OCI-LY7 (cell line): ENCODE measurements around the gene RNASE2. TPM values are rescaled to one million over a fixed set of nuclear protein-coding genes. Genes with fewer than 3 reads are reported as not detected.
"Not testable (repeated sequence)": the region's sequence is repeated elsewhere in the genome, so short reads cannot be mapped to it uniquely, and the experiment has no call there.

Source experiments
- BruUV-seq: library from RNA; stranded (reverse); fragments of 400-500 nt; replicated peaks from 2 replicates; lab custom pipeline; 2021; lab: Mats Ljungman, UMichigan
- CTCF ChIA-PET: fragments of 300-600 bp; sonication (Branson Sonifier 250); formaldehyde crosslinking; loops from one replicate; lab custom pipeline; 2022; ENCODE audit warnings: antibody characterized with exemption; ENCODE audit not compliant: unreplicated experiment; lab: Charles Lee
- POLR2A ChIA-PET: fragments of 300-600 bp; sonication (Branson Sonifier 250); formaldehyde crosslinking; loops from one replicate; lab custom pipeline; 2022; ENCODE audit warnings: antibody characterized with exemption; lab: Charles Lee
- DNase-seq: peaks from one replicate; pipeline ENCODE4 v3.0.0-alpha.2; 2015; ENCODE audit warnings: low spot score
- H2AFZ ChIP-seq: fragments of 200-600 bp; sonication (generic), shearing (Covaris generic); 2 replicates; pipeline ENCODE4 v1.6.1; 2014; ENCODE audit warnings: mild to moderate bottlenecking, antibody characterized with exemption, low read length, moderate library complexity
- H3K27ac ChIP-seq: fragments of 200-600 bp; sonication (generic); 2 replicates; pipeline ENCODE4 v1.5.1; 2014; ENCODE audit warnings: mixed run types, low read depth, mild to moderate bottlenecking, moderate library complexity, low read length, inconsistent platforms; ENCODE audit not compliant: poor library complexity, severe bottlenecking
- H3K36me3 ChIP-seq: fragments of 200-600 bp; sonication (generic); 2 replicates; pipeline ENCODE4 v1.6.1; 2014; ENCODE audit warnings: mild to moderate bottlenecking, antibody characterized with exemption, low read length, moderate library complexity, mixed read lengths; ENCODE audit not compliant: insufficient read depth
- H3K4me1 ChIP-seq: fragments of 200-600 bp; sonication (generic); 2 replicates; pipeline ENCODE4 v1.5.1; 2014; ENCODE audit warnings: mild to moderate bottlenecking, low read length; ENCODE audit not compliant: insufficient read depth, poor library complexity, severe bottlenecking
- H3K4me2 ChIP-seq: fragments of 200-600 bp; sonication (generic); 2 replicates; pipeline ENCODE4 v1.6.1; 2014; ENCODE audit warnings: mild to moderate bottlenecking, low read length
- H3K4me3 ChIP-seq: fragments of 200-600 bp; sonication (generic); 2 replicates; pipeline ENCODE4 v1.5.1; 2014; ENCODE audit warnings: mild to moderate bottlenecking, low read depth, low read length; ENCODE audit not compliant: poor library complexity, severe bottlenecking
- H3K79me2 ChIP-seq: fragments of 200-600 bp; sonication (generic); 2 replicates; pipeline ENCODE4 v1.6.1; 2016; ENCODE audit warnings: low read depth, mild to moderate bottlenecking, low read length, moderate library complexity, mixed read lengths; ENCODE audit not compliant: insufficient read depth
- H3K9me2 ChIP-seq: fragments of 200-600 bp; sonication (generic); 2 replicates; pipeline ENCODE4 v1.6.1; 2016; ENCODE audit warnings: mild to moderate bottlenecking, low read length, mixed read lengths; ENCODE audit not compliant: insufficient read depth
- H3K9me3 ChIP-seq: fragments of 200-600 bp; sonication (generic); 2 replicates; pipeline ENCODE4 v1.6.1; 2014; ENCODE audit warnings: mild to moderate bottlenecking, mixed run types, low read length, mixed read lengths
- H4K20me1 ChIP-seq: fragments of 200-600 bp; sonication (generic); 2 replicates; pipeline ENCODE4 v1.6.1; 2014; ENCODE audit warnings: mild to moderate bottlenecking, antibody characterized with exemption, low read length, moderate library complexity, mixed read lengths; ENCODE audit not compliant: insufficient read depth
- CTCF ChIP-seq: fragments of 200-600 bp; sonication (generic); conservative IDR thresholded peaks from 2 replicates; pipeline ENCODE4 v1.5.1; 2014; ENCODE audit warnings: mild to moderate bottlenecking, antibody characterized with exemption, low read length, moderate library complexity, mixed read lengths
- EZH2phosphoT487 ChIP-seq: fragments of 200-600 bp; sonication (generic); IDR thresholded peaks from 2 replicates; pipeline ENCODE4 v1.6.1; 2018; ENCODE audit warnings: low read depth, borderline replicate concordance, mild to moderate bottlenecking, mixed run types, antibody characterized with exemption, low read length, moderate library complexity, mixed read lengths
- intact Hi-C: fragments of 100-400 bp; cut with micrococcal nuclease; formaldehyde crosslinking; loops from one replicate; pipeline ENCODE4 v1.10.0; 2022; ENCODE audit not compliant: unreplicated experiment
- total RNA-seq, 2 experiments: library from RNA; depleted of rRNA in 1 of 2; stranded (reverse); fragments of >200 nt in 1 of 2; shearing (Covaris generic) in 1 of 2; gene quantifications; 2 replicates each; pipeline ENCODE4 v1.2.3, GENCODE V29; 2014 to 2022

The RNASE2 gene
- total RNA-seq, 2 experiments from 2014 or later, result not detected

GRCh38 chr14:20956376-20956976 lies 1.2 kb downstream of the RNASE2 start:
- ChIA-PET POLR2A (no interaction called here), CTCF (no interaction called here)
- Histone ChIP-seq H3K36me3 (no peaks in the 10 kb centered on the region), H3K4me2 (no peak overlapping the region), H3K27ac (no peak overlapping the region), H4K20me1 (no peaks in the 10 kb centered on the region), H3K79me2 (no peaks in the 10 kb centered on the region), H3K4me1 (peaks cover 8% of the 10 kb centered on the region), H3K9me2 (no peaks in the 10 kb centered on the region), H3K9me3 (no peaks in the 10 kb centered on the region), H2AFZ (no peak overlapping the region), H3K4me3 (no peak overlapping the region)
- BruUV-seq, result no TSS peak
- DNase-seq, result no peak
- TF ChIP-seq CTCF, result no peak
- intact Hi-C loops, result no loop called here

DNA sequence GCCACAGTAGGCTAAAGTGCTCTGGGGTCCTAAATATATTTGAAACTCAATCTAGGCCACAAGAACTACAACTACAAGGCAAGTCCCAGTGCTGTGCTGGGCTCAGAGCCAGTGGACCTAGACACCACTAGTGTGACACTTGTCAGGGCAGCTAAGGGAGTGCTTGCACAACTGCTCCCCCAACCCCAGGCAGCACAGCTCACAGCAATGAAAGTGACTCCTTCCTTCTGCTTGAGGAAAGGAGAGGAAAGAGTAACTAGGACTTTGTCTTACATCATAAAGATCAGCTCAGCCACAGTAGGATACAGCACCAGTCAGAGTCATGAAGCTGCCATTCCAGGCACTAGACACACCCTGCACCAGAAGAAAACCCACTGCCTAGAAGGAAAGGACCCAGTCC lies 3.7 kb downstream of the RNASE2 start:
- H3K4me3 ChIP-seq, H3K27ac ChIP-seq, H4K20me1 ChIP-seq, CTCF ChIA-PET, H3K79me2 ChIP-seq, POLR2A ChIA-PET, H3K9me3 ChIP-seq, BruUV-seq, DNase-seq, H3K4me2 ChIP-seq, H2AFZ ChIP-seq, H3K36me3 ChIP-seq, intact Hi-C loops, H3K9me2 ChIP-seq: not testable (repeated sequence)
- H3K4me1 ChIP-seq, result peaks cover 23% of the 10 kb centered on the region

- Histone ChIP-seq H4K20me1 (no peaks in the 10 kb centered on the region), H3K9me2 (no peaks in the 10 kb centered on the region), H2AFZ (no peak overlapping the region), H3K79me2 (no peaks in the 10 kb centered on the region), H3K27ac (no peak overlapping the region), H3K36me3 (no peaks in the 10 kb centered on the region), H3K4me2 (no peak overlapping the region), H3K4me1 (peaks cover 13% of the 10 kb centered on the region), H3K4me3 (no peak overlapping the region), H3K9me3 (no peaks in the 10 kb centered on the region)
- TF ChIP-seq CTCF (no peak), EZH2phosphoT487 (no peak)
- ChIA-PET POLR2A (interaction anchor here (1.9 kb wide), 1 partner anchor 9 kb away, joined by 6 read pairs; no protein-coding TSS in a partner anchor), CTCF (no interaction called here)
- BruUV-seq, result no TSS peak
- intact Hi-C loops, result no loop called here
- DNase-seq, result no peak
Observed at GRCh38 chr14:20969336-20969735, 14.0 kb downstream of the RNASE2 start.
